Skeletal muscle satellite cell (primary cell): ENCODE data around the gene CPT1C.

ENCODE experiments used
- H3K27me3 ChIP-seq: 2 replicates; pipeline ENCODE4 v1.7.0; 2013; ENCODE audit warnings: low read length; ENCODE audit not compliant: control insufficient read depth, insufficient read depth
- H3K36me3 ChIP-seq: 2 replicates; pipeline ENCODE4 v1.7.0; 2013; ENCODE audit warnings: mild to moderate bottlenecking, control low read depth, low read length; ENCODE audit not compliant: insufficient read depth
- H3K4me1 ChIP-seq: 2 replicates; pipeline ENCODE4 v1.7.0; 2013; ENCODE audit warnings: low read length; ENCODE audit not compliant: control insufficient read depth, insufficient read depth
- H3K4me2 ChIP-seq: 2 replicates; pipeline ENCODE4 v1.7.0; 2013; ENCODE audit warnings: mild to moderate bottlenecking, low read length
- H3K4me3 ChIP-seq: 2 replicates; pipeline ENCODE4 v1.7.0; 2013; ENCODE audit warnings: low read length
- H3K9ac ChIP-seq: 2 replicates; pipeline ENCODE4 v1.7.0; 2013; ENCODE audit warnings: mild to moderate bottlenecking, low read depth, low read length, moderate library complexity
- H3K9me3 ChIP-seq: replicated peaks from 2 replicates; pipeline ENCODE4 v1.7.0; 2013; ENCODE audit warnings: mild to moderate bottlenecking, control low read depth, low read length

The CPT1C gene

DNA sequence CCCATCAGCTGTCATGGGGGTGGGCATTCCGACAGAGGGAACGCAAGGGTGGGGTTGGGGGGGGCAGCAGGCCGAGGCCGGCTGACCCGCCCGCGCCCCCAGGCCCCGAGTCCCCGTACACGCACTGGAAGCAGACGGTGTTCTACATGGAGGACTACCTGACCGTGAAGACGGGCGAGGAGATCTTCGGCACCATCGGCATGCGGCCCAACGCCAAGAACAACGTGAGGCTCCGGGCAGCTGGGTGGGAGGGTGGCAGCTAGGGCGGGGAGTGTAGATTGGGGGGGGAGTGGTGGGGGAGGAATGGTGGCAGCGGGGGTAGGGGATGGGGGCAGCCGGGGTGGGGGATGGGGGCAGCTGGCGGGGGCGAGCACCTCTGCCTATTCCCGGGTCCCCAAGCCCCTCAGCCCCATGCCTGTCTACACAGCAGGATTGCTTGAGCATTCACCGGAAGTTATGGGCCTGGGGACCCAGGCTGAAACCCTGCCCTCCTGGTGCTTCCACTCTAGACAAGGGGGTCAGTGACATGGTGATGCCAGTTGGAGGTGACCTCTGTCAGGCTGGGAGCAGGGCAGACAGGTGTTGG, 4.3 kb upstream of the CPT1C start:
- Histone ChIP-seq H3K4me3 (no peak overlapping the region), H3K4me1 (peaks cover 17% of the 10 kb centered on the region), H3K36me3 (peaks cover 51% of the 10 kb centered on the region), H3K9ac (no peak overlapping the region), H3K9me3 (no peaks in the 10 kb centered on the region), H3K27me3 (no peaks in the 10 kb centered on the region), H3K4me2 (no peak overlapping the region)

DNA sequence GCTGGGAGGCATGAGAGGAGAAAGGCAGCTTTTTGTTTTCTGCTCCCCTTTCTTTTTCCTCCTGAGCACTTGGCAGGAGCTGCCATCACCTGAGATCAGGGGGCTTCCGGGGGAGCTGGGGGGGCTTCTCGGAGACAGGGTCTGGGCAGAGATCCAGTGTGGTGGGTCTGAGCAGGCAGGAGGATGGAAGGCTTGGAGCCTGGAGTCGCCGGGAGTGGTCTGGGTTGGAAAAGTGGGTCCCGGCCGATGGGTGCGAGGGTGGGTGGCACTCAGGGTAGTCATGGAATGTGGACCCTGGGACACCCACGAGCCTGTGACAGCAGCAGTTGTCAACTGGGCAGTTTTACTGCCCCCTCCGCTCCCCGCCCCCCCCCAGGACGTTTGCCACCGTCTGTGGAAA, 3.8 kb upstream of the CPT1C start:
- Histone ChIP-seq H3K4me2 (no peak overlapping the region), H3K4me1 (peaks cover 19% of the 10 kb centered on the region), H3K36me3 (peaks cover 46% of the 10 kb centered on the region), H3K9ac (no peak overlapping the region), H3K9me3 (no peaks in the 10 kb centered on the region), H3K4me3 (no peak overlapping the region), H3K27me3 (no peaks in the 10 kb centered on the region)

DNA sequence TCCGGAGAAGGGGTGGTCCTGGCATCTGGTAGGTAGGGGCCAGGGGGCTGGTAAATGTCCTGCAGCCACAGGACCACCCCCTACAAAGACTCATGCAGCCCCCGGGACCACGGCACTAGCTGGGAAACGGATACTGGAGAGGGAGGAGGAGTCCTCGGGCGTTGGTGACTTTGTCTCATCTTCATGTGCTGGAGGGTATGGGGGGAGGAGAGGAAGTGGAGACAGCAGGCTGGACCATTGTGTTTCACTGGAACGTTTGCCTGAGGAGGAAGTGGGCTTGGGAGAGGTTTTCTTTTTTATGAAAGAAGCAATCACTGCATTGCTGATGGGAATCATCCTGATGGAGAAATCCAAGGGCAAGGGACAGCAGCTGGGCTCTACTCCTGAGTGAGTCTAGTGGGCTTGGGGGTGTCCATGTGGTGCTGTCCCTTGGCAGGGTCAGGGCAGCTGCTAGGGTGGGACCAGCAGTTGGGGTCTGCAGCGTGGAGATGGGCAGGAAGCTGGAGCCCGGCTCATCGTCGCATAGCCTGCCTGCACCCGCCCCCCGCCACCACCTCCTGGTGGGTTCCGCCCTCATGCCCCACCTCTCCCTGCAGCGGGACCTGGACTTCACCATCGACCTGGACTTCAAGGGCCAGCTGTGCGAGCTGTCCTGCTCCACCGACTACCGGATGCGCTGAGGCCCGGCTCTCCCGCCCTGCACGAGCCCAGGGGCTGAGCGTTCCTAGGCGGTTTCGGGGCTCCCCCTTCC, 3.2 kb upstream of the CPT1C start:
- no peaks in the 10 kb centered on the region for H3K9me3 ChIP-seq
- peaks cover 19% of the 10 kb centered on the region for H3K4me1 ChIP-seq
- H3K4me2 ChIP-seq = no peak overlapping the region
- H3K36me3 ChIP-seq = peaks cover 42% of the 10 kb centered on the region
- no peak overlapping the region for H3K9ac ChIP-seq
- no peak overlapping the region for H3K4me3 ChIP-seq
- H3K27me3 ChIP-seq = no peaks in the 10 kb centered on the region

DNA sequence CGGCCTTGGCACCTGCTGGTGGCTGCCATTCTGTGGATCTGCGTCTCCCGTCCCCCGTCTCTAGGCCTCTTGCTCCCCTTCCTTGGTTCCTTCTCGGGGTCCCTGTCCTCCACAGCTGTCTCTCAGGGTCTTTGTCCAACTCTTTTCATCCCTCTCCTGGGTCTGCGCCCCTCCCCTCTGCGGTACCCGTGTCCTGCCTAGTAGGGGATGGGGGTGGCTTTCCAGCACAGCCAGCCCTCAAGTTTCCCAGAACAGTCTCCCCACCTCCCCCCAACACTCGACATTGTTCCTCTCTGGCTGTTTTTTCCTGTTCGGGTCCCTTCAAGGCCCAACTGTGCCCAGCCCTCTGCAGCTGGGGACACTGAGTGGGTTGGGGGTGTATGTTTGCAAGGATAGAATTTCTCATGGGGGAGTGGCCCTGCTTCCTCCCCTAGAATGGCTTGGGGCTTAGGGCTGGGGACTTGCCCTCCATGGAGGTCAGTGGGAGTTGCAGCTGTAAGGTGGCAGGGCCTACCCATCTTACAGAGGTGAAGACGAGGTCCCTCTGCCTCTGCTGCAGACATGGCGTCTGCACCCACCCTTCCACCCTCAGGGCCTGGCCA, 2.3 kb upstream of the CPT1C start:
- Histone ChIP-seq H3K9ac (no peak overlapping the region), H3K4me1 (peaks cover 19% of the 10 kb centered on the region)

DNA sequence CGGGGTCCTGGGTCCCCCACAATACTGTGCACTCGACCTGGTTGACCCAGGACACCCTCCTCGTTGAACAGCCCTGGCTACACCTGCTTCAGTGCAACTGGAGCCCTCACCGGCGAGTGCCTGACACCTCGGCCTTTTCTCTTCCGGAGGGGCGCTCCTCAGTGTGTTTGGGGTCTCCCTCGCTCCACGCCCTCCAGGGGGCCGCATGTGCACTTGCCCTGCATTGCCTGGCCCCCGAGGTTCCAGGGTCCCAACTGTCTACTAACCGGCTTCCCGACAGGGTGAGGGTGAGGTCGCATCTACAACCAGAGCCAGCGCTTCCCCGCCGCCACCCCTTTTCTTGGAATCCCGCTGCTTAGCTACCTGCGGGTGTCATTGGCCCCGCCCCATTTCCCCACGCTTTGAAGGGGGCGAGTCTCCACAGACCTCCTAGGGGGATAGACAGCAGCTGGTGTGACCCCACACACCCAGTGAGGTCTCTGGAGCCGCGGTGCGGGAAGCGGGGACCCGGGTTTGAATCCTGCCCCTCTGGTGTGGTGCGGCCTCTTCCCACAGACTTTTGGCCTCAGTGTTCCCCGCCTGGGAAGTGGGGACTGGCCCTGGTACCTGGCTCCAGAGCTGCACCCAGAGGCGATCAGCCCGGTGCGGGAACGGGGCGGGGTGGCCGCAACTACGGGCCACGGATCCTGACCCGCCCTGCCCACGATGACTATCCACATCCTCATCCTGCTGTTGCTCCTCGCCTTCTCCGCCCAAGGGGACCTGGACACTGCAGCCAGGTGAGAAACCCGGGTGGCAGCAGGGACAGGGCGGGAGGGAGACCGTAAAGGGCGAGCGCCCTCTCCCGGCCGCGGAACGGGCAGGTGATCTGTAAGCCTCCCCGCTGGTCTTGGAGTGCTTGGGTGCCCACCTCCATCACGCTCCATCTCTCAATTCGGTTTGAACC, 1.5 kb upstream of the CPT1C start, which contains the start of gene ADM5:
ADM5 (plus strand) TSS at position 462 of the 946 bp plus-strand sequence; CDS start at position 706, 244 bp downstream.
- H3K4me3 ChIP-seq = peak within 1 kb of the TSS; percentile 62

More for the DNA sequence above, 2.3 kb upstream of the CPT1C start:
- Histone ChIP-seq H3K4me3 (no peak overlapping the region), H3K9me3 (no peaks in the 10 kb centered on the region), H3K4me2 (no peak overlapping the region), H3K27me3 (no peaks in the 10 kb centered on the region), H3K36me3 (peaks cover 37% of the 10 kb centered on the region)

DNA sequence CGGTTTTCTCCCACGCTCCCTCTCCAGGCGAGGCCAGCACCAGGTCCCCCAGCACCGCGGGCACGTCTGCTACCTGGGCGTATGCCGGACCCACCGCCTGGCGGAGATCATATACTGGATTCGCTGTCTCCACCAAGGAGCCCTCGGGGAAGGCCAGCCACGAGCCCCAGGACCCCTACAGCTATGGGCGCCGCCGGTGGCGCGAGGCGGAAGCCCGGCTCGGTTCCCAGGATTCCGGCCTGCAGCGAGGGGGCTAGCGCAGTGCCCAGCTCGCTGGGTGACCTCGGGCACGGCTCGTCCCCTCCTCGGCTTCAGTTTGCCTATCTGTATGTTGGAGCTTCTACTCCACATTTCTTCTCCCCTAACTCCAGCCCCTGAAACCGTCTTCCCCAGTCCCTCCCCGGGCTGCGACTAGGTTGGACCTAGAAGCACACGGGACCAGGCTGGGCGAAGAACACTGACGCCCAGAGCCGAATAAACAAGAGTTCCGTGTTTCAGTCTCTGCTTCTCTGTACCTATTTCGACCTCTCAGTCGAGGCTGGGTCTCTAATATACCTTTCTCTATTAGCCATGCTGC, 749 bp upstream of the CPT1C start:
- no peaks in the 10 kb centered on the region for H3K27me3 ChIP-seq
- peak overlapping the region; percentile 49 for H3K9ac ChIP-seq
- peaks cover 19% of the 10 kb centered on the region for H3K4me1 ChIP-seq
- peak overlapping the region; percentile 83 for H3K4me2 ChIP-seq
- peak overlapping the region; percentile 62 for H3K4me3 ChIP-seq
- H3K36me3 ChIP-seq = peaks cover 22% of the 10 kb centered on the region
- no peaks in the 10 kb centered on the region for H3K9me3 ChIP-seq

More for the DNA sequence above, 1.5 kb upstream of the CPT1C start, which contains the start of gene ADM5:
- Histone ChIP-seq H3K4me2 (peak within 1 kb of the TSS; percentile 83), H3K27me3 (no peaks in the 10 kb centered on the region), H3K36me3 (peaks cover 29% of the 10 kb centered on the region), H3K4me1 (peaks cover 19% of the 10 kb centered on the region), H3K9me3 (no peaks in the 10 kb centered on the region), H3K9ac (peak within 1 kb of the TSS; percentile 49)

DNA sequence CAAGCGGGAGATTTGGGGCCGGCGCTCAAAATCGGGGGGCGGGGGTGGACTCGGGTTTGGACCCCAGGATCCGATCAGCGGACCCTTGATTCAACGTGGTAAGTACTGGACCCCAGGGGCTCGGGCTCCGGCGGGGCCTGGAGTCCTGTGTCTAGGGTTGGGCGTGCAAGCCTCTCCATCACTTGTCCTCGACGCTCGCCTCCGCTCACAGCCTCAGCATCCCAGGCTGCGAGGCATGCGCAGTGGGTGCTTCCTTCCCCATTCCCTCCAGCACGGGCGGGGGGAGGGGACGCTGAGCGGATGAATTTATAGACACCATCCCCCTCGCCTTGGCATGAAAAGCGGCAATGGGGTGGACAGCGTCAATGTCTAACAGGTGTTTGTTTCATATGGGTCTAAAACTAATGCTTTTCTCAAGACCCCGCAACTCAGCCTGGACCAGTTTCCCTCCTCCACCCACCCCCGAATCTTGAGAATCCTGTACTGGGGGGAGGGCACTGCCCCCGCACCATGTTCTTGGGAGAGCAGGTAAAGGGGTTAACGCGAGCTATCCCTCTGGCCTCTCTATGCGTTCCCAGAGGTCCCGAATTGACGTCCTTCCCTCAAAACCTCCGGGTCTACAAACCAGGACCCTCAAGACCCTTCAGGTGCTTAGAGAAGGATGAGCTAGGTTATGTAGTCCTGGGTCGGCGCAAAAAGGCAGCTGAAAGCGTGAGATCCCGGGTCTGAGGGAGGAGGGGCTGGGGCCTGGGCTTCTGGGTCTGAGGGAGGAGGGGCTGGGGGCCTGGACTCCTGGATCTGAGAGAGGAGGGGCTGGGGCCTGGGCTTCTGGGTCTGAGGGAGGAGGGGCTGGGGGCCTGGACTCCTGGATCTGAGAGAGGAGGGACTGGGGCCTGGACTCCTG, 579 bp downstream of the CPT1C start:
- H3K4me1 ChIP-seq = peaks cover 19% of the 10 kb centered on the region
- H3K9ac ChIP-seq = peak overlapping the region; percentile 24
- H3K4me3 ChIP-seq = peak overlapping the region; percentile 62
- peaks cover 9% of the 10 kb centered on the region for H3K36me3 ChIP-seq
- peak overlapping the region; percentile 83 for H3K4me2 ChIP-seq
- H3K9me3 ChIP-seq = no peaks in the 10 kb centered on the region
- H3K27me3 ChIP-seq = no peaks in the 10 kb centered on the region

DNA sequence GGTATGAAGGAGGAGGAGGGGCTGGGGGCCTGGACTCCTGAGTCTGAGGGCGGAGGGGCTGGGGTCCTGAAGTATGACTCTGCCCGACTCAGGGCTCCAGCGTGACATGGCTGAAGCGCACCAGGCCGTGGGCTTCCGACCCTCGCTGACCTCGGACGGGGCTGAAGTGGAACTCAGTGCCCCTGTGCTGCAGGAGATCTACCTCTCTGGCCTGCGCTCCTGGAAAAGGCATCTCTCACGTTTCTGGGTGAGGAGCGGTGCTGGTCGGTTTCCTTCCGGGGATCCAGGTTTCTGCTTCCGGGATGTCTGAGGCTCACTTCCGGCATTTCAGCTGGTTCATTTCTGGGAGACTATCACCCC, 1.2 kb downstream of the CPT1C start:
- Histone ChIP-seq H3K4me2 (no peak overlapping the region), H3K9ac (no peak overlapping the region), H3K4me3 (no peak overlapping the region), H3K27me3 (no peaks in the 10 kb centered on the region), H3K9me3 (no peaks in the 10 kb centered on the region), H3K4me1 (peaks cover 19% of the 10 kb centered on the region), H3K36me3 (peaks cover 6% of the 10 kb centered on the region)

DNA sequence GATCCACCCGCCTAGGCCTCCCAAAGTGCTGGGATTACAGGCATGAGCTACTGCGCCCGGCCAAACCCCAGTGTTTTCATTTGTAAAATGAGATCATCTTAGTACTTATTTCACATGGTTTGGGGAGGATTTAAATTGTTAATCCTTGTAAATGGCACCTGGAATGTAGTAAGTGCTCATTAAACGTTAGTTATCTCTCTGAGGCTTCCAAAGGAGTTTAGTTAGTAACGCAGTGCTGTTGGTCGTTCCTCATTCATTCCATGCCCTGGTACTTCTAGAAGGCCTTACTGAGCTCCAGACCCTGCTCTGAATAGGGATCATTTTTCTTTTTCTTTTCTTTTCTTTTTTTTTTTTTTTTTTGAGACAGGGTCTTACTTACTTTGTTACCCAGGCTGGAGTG, 5.2 kb downstream of the CPT1C start:
- no peaks in the 10 kb centered on the region for H3K36me3 ChIP-seq
- no peak overlapping the region for H3K9ac ChIP-seq
- H3K4me1 ChIP-seq = peaks cover 6% of the 10 kb centered on the region
- H3K4me2 ChIP-seq = no peak overlapping the region
- no peaks in the 10 kb centered on the region for H3K27me3 ChIP-seq
- no peaks in the 10 kb centered on the region for H3K9me3 ChIP-seq
- no peak overlapping the region for H3K4me3 ChIP-seq

DNA sequence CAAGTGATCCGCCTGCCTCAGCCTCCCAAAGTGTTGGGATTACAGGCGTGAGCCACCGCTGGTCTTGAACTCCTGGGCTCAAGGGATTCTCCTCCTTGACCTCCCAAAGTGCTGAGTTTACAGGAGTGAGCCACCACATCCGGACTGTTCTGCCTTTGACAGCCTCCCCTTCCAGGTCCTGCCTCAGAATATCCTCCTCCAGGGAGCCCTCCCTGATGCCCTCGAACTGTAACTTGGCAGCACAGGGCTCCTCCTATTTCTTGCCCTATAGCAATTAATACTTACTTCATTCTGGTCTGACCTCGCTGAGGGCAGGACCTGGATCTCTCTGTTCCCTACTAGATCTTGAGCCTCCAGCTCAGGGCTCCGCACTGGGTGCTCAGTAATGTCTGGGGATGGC, 5.9 kb downstream of the CPT1C start:
- Histone ChIP-seq H3K4me2 (no peak overlapping the region), H3K27me3 (no peaks in the 10 kb centered on the region), H3K4me1 (no peaks in the 10 kb centered on the region), H3K9ac (no peak overlapping the region), H3K9me3 (no peaks in the 10 kb centered on the region), H3K4me3 (no peak overlapping the region), H3K36me3 (no peaks in the 10 kb centered on the region)
